OCI-LY3 (cell line): Measurements from ENCODE around the gene PHACTR3.
"Not testable (repeated sequence)": the region's sequence is repeated elsewhere in the genome, so short reads cannot be mapped to it uniquely, and the experiment has no call there.

Experiments
- H2AFZ ChIP-seq: fragments of 200-600, 300-600 bp; shearing (Covaris generic); 2 replicates; pipeline ENCODE4 v1.6.0; 2014; ENCODE audit warnings: antibody characterized with exemption, low read depth, low read length
- H3K27ac ChIP-seq: fragments of 200-600, 300-600 bp; sonication (generic); 2 replicates; pipeline ENCODE4 v1.5.1; 2014; ENCODE audit warnings: mild to moderate bottlenecking, low read length, moderate library complexity, mixed read lengths
- H3K27me3 ChIP-seq: fragments of 200-600, 300-600 bp; sonication (generic); 2 replicates; pipeline ENCODE4 v1.6.1; 2014; ENCODE audit warnings: low read depth, low read length, mixed read lengths
- H3K36me3 ChIP-seq: fragments of 200-600, 300-600 bp; sonication (generic); replicated peaks from 2 replicates; pipeline ENCODE3; 2014; ENCODE audit warnings: low read depth, low read length, mixed read lengths
- H3K4me1 ChIP-seq: fragments of 300-600, 200-600 bp; sonication (generic); 2 replicates; pipeline ENCODE4 v1.6.1; 2014; ENCODE audit warnings: low read length, mixed read lengths
- H3K4me2 ChIP-seq: fragments of 200-600, 300-600 bp; sonication (generic); 2 replicates; pipeline ENCODE4 v1.6.1; 2014; ENCODE audit warnings: low read length, mixed read lengths
- H3K4me3 ChIP-seq: fragments of 300-600, 200-600 bp; sonication (generic); 2 replicates; pipeline ENCODE4 v1.5.1; 2014; ENCODE audit warnings: antibody characterized with exemption, mild to moderate bottlenecking, low read length, moderate library complexity
- H3K79me2 ChIP-seq: fragments of 300-600, 200-600 bp; shearing (Covaris generic); 2 replicates; pipeline ENCODE4 v1.6.1; 2014; ENCODE audit warnings: mild to moderate bottlenecking, low read length, mixed read lengths
- H3K9ac ChIP-seq: fragments of 300-600, 200-600 bp; shearing (Covaris generic); 2 replicates; pipeline ENCODE4 v1.6.0; 2014; ENCODE audit warnings: mild to moderate bottlenecking, low read length, moderate library complexity
- H3K9me3 ChIP-seq: fragments of 200-600, 300-600 bp; shearing (Covaris generic); 2 replicates; pipeline ENCODE4 v1.6.1; 2014; ENCODE audit warnings: low read length, mixed read lengths; ENCODE audit not compliant: insufficient read depth
- H4K20me1 ChIP-seq: fragments of 200-600, 300-600 bp; sonication (generic); 2 replicates; pipeline ENCODE4 v1.6.1; 2016; ENCODE audit warnings: low read length, mixed read lengths; ENCODE audit not compliant: insufficient read depth
- EZH2phosphoT487 ChIP-seq: fragments of 200-600 bp; shearing (Covaris generic); IDR thresholded peaks from 2 replicates; pipeline ENCODE4 v1.6.1; 2018; ENCODE audit warnings: antibody characterized with exemption, mixed run types, low read depth
- TF ChIP-seq, protein P1 (sequence below): fragments of 200-600, 300-600 bp; sonication (generic); IDR thresholded peaks from 2 replicates; pipeline ENCODE4 v1.5.1; 2014; ENCODE audit warnings: antibody characterized with exemption, low read length, low read depth

PHACTR3 gene

DNA sequence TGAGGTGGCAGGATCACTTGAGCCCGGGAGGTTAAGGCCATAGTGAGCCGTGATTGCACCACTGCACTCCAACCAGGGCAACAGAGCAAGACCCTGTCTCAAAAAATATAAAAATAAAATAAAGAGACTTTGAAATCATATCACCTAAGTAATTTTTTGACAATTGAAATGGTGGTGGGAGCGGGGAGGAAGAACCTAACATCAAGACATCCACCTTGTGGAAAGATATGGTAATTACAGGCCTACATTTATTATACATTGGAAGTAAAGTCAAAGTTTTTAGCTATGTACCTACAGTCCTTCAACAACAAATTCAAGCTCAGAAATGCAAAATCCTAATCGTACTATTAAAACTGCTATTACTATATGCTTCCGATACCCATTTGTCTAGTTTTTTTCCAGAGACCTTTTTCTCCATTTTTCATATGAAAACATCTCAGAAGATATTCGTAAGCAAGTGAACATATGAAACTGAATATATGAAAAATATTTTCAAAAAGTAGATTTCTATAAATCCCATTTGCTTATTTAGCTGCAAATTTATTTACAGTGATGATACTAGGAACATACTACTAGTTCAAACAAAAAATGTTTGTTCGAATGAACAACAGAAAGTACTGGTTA is 245.8 kb downstream of the PHACTR3 start:
- H3K4me2 ChIP-seq: no peak overlapping the region
- no peaks in the 10 kb centered on the region for H3K79me2 ChIP-seq
- TF ChIP-seq EZH2phosphoT487: no peak
- TF ChIP-seq, protein P1, sequence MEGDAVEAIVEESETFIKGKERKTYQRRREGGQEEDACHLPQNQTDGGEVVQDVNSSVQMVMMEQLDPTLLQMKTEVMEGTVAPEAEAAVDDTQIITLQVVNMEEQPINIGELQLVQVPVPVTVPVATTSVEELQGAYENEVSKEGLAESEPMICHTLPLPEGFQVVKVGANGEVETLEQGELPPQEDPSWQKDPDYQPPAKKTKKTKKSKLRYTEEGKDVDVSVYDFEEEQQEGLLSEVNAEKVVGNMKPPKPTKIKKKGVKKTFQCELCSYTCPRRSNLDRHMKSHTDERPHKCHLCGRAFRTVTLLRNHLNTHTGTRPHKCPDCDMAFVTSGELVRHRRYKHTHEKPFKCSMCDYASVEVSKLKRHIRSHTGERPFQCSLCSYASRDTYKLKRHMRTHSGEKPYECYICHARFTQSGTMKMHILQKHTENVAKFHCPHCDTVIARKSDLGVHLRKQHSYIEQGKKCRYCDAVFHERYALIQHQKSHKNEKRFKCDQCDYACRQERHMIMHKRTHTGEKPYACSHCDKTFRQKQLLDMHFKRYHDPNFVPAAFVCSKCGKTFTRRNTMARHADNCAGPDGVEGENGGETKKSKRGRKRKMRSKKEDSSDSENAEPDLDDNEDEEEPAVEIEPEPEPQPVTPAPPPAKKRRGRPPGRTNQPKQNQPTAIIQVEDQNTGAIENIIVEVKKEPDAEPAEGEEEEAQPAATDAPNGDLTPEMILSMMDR: peak; percentile 71

DNA sequence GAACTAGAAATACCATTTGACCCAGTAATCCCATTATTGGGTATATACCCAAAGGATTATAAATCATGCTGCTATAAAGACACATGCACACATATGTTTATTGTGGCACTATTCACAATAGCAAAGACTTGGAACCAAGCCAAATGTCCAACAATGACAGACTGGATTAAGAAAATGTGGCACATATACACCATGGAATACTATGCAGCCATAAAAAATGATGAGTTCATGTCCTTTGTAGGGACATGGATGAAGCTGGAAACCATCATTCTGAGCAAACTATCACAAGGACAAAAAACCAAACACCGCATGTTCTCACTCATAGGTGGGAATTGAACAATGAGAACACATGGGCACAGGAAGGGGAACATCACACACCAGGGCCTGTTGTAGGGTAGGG is 252.2 kb downstream of the PHACTR3 start:
- H3K79me2 ChIP-seq, H2AFZ ChIP-seq, H3K4me3 ChIP-seq, H4K20me1 ChIP-seq, H3K4me2 ChIP-seq, H3K9ac ChIP-seq, H3K36me3 ChIP-seq, H3K4me1 ChIP-seq, H3K27ac ChIP-seq, H3K9me3 ChIP-seq: not testable (repeated sequence)
- peaks cover 16% of the 10 kb centered on the region for H3K27me3 ChIP-seq

More for the DNA sequence above, 245.8 kb downstream of the PHACTR3 start:
- no peak overlapping the region for H3K9ac ChIP-seq
- H3K4me1 ChIP-seq: no peaks in the 10 kb centered on the region
- H3K27me3 ChIP-seq: peaks cover 36% of the 10 kb centered on the region
- no peak overlapping the region for H3K27ac ChIP-seq
- H3K4me3 ChIP-seq: no peak overlapping the region
- H3K36me3 ChIP-seq: no peaks in the 10 kb centered on the region
- no peaks in the 10 kb centered on the region for H3K9me3 ChIP-seq
- H4K20me1 ChIP-seq: no peaks in the 10 kb centered on the region
- H2AFZ ChIP-seq: no peak overlapping the region

DNA sequence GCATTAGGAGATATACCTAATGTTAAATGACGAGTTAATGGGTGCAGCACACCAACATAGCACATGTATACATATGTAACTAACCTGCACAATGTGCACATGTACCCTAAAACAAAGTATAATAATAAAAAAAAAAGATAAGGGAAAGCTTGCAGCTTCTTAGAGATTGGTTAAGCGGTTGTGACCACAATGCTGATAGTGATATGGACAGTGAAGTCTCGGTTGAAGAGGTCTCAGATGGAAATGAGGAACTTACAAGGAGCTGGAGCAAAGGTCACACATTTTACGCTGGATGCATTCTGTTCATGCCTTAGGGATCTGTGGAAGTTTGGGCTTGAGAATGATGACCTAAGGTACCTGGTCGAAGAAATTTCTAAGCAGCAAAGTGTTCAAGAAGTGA is 252.6 kb downstream of the PHACTR3 start:
- H2AFZ ChIP-seq, H3K4me3 ChIP-seq, H3K4me1 ChIP-seq, H3K27ac ChIP-seq, H3K36me3 ChIP-seq, H3K9me3 ChIP-seq, H3K79me2 ChIP-seq, H4K20me1 ChIP-seq, H3K4me2 ChIP-seq, H3K9ac ChIP-seq: not testable (repeated sequence)
- peaks cover 20% of the 10 kb centered on the region for H3K27me3 ChIP-seq

DNA sequence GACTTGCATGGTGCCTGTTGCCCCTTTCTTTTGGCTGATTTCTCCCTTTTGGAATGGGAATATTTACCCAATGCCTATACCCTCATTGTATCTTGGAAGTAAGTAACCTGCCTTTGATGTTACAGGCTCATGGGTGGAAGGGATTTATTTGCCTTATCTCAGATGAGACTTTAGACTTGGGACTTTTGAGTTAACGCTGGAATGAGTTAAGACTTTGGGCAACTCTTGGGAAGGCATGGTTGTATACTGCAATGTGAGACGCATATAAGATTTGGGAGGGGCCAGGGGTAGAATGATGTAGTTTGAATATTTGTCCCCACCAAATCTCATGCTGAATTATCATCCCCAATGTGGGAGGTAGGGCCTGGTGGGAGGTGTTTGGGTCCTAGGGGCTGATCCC is 253.6 kb downstream of the PHACTR3 start:
- peaks cover 23% of the 10 kb centered on the region for H3K27me3 ChIP-seq
- no peaks in the 10 kb centered on the region for H4K20me1 ChIP-seq
- H3K27ac ChIP-seq: no peak overlapping the region
- H3K36me3 ChIP-seq: no peaks in the 10 kb centered on the region
- no peaks in the 10 kb centered on the region for H3K4me1 ChIP-seq
- no peak overlapping the region for H3K4me2 ChIP-seq
- H3K9me3 ChIP-seq: no peaks in the 10 kb centered on the region
- no peaks in the 10 kb centered on the region for H3K79me2 ChIP-seq
- TF ChIP-seq, protein P1: no peak
- no peak for TF ChIP-seq EZH2phosphoT487
- H2AFZ ChIP-seq: no peak overlapping the region
- H3K4me3 ChIP-seq: no peak overlapping the region
- H3K9ac ChIP-seq: no peak overlapping the region

DNA sequence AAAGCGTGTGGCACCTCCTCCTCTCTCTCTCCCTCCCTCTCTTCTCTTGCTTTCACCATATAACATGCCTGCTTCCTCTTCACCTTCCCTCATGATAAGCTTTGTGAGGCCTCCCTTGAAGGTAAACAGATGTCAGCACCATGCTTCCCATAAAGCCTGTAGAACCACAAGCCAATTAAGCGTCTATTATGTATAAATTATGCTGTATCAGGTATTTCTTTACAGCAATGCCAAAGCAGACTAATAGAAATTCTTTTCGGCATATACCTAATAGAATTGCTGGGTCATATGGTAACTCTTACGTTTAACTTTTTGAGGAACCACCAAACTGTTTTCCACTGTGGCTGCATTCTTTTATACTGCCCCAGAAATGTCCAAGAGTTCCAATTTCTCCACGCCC is 254.1 kb downstream of the PHACTR3 start:
- H3K9ac ChIP-seq: no peak overlapping the region
- no peak overlapping the region for H3K27ac ChIP-seq

More for the DNA sequence above, 254.1 kb downstream of the PHACTR3 start:
- no peaks in the 10 kb centered on the region for H3K4me1 ChIP-seq
- no peaks in the 10 kb centered on the region for H4K20me1 ChIP-seq
- no peak overlapping the region for H2AFZ ChIP-seq
- H3K4me2 ChIP-seq: no peak overlapping the region
- no peak overlapping the region for H3K4me3 ChIP-seq
- no peaks in the 10 kb centered on the region for H3K9me3 ChIP-seq
- TF ChIP-seq EZH2phosphoT487: no peak
- TF ChIP-seq, protein P1: no peak
- H3K36me3 ChIP-seq: no peaks in the 10 kb centered on the region
- H3K79me2 ChIP-seq: no peaks in the 10 kb centered on the region
- H3K27me3 ChIP-seq: peaks cover 23% of the 10 kb centered on the region
